GM19467 (cell line): ENCODE measurements around the gene NAALADL1.
A peak's percentile ranks its signal among the peaks of the same experiment; 100 is the strongest.
"Not testable (repeated sequence)": the region's sequence is repeated elsewhere in the genome, so short reads cannot be mapped to it uniquely, and the experiment has no call there.

Experiments used
- ATAC-seq: cut with Tn5 transposase; IDR thresholded peaks from one replicate; pipeline ENCODE4 v1.9.1; 2021; ENCODE audit warnings: mild to moderate bottlenecking, moderate library complexity; ENCODE audit not compliant: unreplicated experiment

NAALADL1 gene

DNA sequence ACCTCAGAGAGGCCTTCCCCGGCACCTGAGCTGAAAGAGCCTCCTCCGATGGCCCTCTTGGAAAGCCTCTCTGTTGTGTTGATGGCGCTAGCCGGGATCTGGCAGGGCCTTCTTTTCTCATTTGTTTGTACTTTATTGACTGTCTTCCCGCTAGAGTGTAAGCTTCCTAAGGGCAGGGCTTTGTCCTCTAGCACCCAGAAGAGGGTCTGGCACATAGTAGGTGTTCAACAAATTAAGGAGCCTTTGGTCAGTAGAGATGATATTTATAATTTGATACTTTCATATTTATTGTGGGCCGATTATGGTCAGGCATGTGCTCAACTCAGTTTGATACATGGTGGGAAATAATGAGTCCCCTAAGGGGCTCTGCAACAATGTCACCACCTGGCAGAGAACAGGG is 40.4 kb downstream of the NAALADL1 start:
- no peak for ATAC-seq

DNA sequence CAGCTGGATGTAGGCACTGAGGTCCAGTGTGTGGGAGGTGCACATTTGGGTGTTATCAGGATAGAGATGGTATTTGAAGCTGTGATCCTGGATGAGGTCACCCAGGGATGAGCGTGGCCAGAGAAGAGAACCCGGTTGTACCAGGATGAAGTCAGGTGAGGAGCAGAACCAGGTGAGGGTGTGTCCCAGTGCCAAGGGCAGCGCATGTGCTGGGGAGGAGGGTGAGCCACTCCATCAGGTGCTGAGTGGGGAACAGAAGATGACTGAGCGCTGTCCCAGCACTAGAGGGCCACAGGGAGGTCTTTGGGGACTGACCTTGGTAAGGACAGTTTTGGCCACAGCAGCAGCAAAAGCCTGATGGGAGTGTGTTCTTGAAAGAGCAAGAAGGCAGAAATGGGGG is 41.6 kb downstream of the NAALADL1 start:
- ATAC-seq, result no peak

DNA sequence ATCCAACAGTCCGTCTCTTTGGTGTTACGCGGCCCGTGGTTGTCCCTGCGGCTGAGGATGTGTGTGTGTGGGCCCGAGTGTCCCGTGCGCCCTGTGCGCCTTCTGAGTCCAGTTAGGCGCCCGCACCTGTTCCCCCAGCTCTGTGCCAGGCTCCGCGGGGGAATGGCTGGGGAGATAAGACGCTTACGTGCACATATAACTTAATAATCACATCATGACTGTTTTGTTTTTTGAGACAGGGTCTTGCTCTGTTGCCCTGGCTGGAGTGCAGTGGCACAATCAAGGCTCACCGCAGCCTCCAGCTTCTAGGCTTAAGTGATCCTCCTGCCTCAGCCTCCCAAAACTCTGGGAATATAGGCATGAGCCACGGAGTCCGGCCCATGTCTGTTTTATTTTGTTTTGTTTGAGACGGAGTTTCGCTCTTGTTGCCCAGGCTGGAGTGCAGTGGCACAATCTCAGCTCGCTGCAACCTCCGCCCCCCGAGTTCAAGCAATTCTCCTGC is 43.6 kb downstream of the NAALADL1 start:
- no peak for ATAC-seq

DNA sequence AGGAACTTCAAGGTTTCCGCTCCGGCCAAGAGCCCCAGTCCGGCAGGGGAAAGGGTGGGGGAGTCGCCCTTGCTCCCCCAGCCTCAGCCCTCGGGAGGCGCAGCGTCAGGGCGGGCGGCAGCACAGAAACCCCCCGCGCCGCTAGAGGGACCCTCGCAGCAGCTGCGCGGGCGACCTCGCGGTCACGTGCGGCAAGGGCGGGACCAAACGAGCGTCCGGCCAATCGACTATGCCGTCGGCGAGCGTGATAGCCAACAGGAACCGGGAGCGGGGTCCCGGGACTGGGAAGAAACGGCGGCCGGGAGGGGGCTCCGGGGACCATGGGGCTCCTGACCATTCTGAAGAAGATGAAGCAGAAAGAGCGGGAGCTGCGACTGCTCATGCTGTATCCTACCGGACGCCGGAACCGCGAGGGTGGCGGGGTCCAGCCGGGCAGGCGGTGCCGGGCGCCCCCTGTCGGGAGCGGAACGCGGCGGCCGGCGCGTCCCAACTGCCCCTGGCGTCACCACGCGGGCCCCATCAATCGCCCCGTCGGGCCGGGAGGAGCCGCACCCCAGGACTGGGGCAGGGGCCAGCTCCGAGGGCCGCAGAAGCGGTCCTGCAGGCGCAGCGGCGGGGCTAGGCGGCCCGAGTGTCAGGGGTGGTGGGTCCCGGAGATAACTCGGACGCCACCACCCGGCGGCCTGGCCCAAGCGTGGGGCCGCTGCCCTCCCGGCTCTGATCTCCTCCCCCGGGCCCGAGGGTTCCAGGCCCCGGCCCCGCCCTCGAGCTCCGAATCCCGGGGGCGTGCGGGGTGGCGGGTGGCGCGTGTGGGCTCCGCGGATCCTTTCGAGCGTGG is 44.2 kb downstream of the NAALADL1 start, which contains the start of gene ARL2:
TSS of gene ARL2 (plus strand) at position 273 of the 838 bp plus-strand sequence. CDS start at position 321, 48 bp downstream.
- ATAC-seq, result peak; percentile 72

DNA sequence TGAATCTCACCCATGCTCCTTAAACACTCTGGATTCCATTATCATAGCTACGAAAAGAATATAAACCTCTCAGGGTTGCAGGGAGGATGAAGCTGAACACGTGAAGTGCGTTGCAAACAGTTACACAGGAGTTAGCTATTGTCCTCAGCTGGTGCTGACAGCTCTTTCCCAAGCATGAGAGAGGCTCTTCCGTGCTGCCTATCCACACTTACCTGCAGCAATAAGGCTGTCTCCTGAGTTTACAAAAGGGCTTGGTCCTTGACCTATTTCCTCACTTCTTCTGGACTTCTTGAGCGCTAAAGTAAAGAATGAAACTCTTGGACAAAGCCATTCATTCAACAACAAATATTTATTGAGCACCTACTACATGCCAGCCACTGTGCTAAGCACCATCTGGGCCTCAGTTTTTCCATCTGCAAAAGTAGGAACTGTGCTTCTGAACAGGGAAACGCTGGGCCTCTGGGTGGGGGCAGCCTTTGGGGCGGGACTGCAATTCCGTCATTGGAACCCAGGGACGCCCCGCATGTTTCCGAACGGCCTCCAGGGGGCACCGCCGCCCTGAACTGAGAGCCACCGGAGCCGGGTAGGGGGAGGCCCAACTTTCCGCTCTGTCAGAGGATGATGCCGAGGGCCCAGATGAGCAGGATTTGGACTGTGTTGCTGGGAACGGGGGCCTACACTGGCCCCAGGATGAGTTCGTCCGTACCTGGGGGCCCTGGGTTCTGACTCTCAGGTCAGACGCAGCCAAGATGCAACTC is 45.0 kb downstream of the NAALADL1 start:
- ATAC-seq, result peak; percentile 57

DNA sequence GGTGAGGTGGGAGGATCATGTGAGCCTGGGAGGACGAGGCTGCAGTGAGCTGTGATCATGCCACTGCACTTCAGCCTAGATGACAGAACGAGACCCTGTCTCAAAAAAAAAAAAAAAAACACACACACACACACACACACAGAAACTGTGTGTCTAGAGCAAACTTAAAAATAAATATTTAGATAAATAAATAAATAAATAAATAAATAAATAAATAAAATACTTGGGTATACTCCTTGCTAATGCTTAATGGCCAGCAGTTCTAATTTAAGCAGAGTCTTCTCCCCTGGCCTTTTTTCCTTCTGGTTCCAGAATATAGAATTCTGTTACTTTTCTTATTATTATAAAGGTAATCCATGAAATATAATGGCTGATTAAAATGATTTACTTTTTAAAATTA is 49.5 kb downstream of the NAALADL1 start:
- ATAC-seq, result no peak

DNA sequence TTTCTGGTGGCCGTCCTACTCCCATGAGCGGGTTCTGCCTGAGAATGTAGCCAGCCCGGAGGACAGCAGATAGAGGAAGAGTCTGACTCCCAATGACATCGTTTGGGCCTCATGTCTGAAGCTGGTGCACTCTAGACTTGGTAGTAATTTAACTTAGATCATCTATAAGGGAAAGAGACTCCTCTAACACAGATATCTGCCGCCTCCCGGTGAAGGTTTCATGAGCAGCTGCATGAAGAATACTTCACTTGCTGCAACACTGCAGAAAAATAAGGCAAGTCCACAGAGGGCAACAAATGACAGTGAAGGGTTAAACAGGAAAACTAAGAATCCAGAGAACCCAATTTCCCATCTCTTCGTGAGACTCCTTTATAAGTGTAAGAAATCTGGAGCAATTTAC is 50.3 kb downstream of the NAALADL1 start:
- no peak for ATAC-seq

DNA sequence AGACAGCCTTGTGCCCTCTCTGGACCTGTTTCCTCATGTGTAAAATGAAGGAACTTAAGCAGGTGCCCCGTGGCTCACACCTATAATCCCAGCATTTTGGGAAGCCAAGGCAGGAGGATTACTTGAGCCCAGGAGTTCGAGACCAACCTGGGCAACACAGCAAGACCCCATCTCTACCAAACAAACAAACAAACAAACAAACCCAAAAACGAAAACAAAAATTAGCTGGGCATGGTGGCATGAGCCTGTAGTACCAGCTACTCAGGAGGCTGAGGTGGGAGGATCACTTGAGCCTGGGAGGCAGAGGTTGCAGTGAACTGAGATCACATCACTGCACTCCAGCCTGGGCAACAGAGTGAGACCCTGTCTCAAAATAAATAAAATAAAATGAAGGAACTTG is 54.4 kb downstream of the NAALADL1 start:
- not testable (repeated sequence) for ATAC-seq

DNA sequence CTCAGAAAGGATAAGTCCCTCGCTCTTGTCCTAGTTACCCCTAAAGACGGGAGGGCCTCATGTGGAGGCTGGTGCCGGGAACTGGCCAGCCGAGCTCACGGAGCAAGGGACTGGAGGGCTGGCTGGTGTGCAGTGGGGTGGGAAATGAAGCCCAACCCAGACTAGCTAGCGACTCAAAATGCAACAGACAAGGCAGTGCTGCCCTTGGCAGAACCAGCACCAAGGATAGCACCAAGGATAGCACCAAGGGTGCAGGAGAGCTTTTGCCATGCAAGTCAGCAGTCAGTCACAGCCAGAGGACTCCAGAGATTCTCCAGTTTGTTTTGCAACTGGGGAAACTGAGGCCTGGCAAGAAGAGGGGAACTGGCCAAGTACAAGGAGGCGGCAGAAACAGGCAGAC is 55.1 kb downstream of the NAALADL1 start:
- no peak for ATAC-seq

DNA sequence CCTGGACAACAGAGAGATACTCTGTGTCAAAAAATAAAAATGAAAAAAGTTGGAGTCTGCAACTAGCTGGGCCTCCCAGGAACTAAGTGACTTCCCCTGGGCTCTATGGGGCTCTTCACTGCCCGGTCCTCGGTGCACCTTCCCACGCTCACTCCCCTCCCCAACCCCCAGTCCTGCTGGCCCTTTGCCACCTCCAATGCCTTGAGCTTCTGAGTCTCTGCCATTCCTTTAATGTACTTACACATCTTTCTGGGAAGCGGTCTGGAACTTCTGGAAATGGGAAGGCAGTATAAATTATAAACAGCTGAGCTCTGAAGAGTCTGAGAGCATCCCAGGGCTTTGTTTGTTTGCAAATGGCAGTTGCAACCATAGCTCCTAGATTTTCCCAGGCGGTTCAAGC is 55.6 kb downstream of the NAALADL1 start:
- ATAC-seq, result no peak

DNA sequence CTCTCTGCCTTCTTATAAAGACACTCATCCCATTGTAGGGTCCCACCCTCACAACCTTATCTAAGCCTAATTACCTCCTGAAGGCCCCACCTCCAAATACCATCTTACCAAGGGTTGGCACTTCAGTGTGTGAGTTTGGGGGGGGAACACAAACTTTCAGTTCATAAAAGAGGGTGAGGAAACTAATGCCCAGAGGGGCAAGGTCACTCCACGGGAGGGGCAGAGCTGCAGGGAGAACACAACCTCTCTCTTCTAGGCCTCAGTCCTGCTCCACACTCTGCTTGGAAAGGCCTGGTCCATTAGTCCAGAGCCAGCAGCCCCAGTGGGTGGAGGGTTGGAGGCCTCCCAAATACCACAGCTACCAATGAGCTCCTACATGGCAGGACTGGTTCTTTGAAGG is 58.9 kb downstream of the NAALADL1 start:
- ATAC-seq, result no peak

DNA sequence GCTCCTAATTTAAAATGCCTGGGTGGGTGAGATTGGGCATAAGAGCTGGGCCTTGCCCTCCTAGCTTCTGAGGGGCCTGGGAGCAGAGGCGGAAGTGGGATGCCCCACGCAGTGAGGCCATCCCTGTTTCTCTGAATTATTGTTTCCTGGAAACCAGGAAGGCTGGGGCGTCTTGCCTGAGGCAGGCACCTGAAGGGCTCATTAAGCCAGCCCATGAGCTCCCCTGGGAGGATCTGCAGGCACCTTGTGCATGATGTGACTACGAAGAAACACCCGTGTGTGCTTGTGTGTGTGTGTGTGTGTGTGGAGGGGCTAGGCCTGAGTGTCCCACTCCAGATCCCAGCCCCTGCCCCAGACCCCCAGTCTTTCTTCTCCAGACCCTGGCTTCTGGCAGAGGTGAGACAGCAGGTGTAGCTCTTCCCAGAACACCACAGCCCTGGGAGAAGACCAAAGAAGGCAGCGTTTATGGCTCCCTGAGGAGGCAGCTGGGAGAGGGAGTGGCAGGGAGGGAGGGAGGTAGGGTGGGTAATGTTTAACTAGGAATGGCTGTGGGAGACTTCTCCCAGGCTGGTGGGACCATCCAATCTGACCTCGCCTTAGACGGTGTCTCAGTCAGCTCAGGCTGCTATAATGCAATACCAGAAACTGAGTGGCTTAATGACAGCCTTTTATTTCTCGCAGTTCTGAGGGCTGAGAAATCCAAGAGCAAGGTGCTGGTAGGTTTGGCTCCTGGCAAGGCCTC is 59.5 kb downstream of the NAALADL1 start:
- no peak for ATAC-seq

DNA sequence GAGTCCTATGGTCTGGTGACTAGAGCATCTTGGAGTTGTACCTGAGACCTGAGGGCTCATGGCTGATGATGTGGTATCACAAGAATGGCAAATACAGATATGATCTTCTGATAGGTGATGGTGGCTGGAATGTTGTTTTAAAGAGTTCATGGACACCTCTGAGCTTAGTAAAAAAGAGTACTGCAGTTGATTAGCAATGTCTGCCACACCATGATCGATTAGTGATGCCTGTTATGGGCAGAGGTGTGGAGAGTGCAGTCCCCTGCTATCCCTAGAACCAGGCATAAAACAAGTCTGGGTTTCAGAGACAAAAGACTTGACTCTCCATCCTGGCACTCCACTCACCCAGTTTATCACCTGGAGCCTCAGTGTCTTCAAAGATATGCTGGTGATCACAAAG is 60.2 kb downstream of the NAALADL1 start:
- no peak for ATAC-seq

DNA sequence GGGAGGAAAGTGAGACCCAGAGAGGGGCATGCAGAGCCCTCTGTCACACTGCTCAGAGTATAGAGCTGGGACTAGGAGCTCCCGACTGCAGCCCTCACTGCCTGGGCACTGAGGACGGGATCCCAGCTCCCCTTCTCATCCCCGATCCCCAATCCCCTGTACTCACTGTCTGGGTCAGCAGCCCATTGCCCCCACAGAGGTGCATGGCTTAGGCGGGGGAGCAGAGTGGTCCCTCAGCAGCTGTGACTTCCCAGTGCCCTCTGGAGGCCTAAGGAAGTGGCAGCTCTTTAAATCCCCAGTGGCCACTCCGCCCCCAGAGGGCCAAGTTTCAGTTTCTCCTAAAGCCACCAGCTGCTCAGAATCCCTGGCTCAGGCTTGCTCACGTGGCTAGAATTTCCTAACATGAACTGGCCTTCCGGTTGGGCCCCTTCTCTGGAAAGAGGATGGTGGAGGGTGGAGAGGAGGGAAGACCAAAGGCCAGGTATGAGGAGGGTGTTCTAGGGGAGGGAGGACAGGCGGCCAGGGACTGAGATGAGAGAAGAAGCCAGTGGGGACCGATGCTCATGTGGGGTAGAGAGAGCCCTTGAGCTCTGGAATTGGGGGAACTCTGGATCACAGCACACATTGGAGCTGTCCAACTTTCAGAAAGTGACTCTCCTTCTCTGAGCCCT is 61.5 kb downstream of the NAALADL1 start, which contains the start of gene BATF2:
TSS of gene BATF2 (minus strand) at position 262 of the 671 bp plus-strand sequence. CDS start at position 205, 57 bp downstream.
- no peak for ATAC-seq

DNA sequence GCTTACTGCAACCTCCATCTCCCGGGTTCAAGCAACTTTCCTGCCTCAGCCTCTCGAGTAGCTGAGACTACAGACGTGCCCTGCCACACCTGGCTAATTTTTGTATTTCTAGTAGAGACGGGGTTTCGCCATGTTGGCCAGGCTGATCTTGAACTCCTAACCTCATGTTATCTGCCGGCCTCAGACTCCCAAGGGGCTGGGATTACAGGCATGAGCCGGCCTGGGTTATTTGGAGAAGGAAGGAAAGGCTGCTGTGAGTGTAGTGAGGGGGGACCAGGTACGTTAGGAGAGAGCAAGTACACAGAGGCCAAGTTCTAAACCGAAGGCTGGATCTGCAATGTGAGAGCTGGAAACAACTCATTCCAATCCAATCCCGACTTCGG is 62.0 kb downstream of the NAALADL1 start:
- no peak for ATAC-seq
